Measurements from ENCODE around the gene MYO7A.

Gene MYO7A

DNA sequence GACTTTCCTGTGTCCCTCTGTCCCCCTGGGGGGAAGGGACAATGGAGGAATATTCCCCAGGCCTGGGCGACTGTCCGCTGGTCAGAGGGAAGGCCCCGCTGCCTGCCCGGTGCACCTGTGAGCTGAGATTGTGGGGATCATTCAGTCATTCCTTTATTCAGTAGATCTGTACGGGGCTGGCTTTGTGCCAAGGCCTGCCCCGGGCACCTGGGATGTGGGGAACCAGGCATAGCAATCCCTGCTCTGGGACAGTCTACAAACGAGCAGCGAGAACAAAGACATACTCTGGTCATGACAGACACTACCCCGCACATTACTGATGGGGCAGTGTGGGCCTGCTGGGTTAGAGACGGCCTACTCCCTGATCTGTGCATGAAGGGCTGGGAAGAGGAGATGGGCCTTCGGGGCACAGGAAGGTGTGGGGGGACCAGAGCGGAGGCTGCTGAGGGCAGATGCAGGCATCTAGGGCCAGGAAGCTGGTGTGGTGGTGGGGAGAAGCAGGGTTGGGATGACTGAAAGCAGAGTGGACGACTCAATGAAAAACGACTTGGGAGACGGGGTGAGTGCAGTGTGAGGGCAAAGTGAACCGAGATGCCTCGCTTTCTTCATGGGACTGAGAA, 1.8 kb upstream of the MYO7A start:
- in situ Hi-C loops (cut with MboI; ENCODE audit: low pct_unique_long_range_greater_than_20kb, low sequenced_read_pairs, unreplicated experiment), result no loop called here
- DNase-seq (ENCODE audit: low spot score), result no peak
- TF ChIP-seq, protein P1, sequence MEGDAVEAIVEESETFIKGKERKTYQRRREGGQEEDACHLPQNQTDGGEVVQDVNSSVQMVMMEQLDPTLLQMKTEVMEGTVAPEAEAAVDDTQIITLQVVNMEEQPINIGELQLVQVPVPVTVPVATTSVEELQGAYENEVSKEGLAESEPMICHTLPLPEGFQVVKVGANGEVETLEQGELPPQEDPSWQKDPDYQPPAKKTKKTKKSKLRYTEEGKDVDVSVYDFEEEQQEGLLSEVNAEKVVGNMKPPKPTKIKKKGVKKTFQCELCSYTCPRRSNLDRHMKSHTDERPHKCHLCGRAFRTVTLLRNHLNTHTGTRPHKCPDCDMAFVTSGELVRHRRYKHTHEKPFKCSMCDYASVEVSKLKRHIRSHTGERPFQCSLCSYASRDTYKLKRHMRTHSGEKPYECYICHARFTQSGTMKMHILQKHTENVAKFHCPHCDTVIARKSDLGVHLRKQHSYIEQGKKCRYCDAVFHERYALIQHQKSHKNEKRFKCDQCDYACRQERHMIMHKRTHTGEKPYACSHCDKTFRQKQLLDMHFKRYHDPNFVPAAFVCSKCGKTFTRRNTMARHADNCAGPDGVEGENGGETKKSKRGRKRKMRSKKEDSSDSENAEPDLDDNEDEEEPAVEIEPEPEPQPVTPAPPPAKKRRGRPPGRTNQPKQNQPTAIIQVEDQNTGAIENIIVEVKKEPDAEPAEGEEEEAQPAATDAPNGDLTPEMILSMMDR (IDR thresholded peaks at IDR 0.05; ENCODE audit: extremely low read depth, insufficient read depth, missing control alignments), result no peak

DNA sequence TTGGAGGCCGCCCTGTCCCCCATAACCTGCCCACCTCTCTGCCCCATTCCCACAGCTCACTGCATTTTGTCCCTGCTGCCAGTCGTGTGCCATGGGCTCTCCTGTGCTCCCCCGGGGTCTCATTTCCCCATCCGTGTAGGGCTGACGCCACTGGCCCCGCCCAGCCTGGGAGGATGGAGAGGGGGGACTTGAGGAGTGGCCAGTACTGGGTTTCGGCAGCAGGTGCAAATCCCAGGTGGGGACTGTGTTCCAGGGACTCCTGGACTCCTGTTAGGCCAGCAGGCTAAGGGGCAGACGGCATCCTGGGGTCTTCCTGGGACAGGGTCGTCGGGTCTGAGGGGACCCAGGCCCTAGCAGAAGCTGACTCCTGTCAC, 1.2 kb upstream of the MYO7A start:
- in situ Hi-C loops (cut with MboI; ENCODE audit: low pct_unique_long_range_greater_than_20kb, low sequenced_read_pairs, unreplicated experiment), result no loop called here
- DNase-seq (ENCODE audit: low spot score), result no peak
- TF ChIP-seq, protein P1 (IDR thresholded peaks at IDR 0.05; ENCODE audit: extremely low read depth, insufficient read depth, missing control alignments), result peak; percentile 4

DNA sequence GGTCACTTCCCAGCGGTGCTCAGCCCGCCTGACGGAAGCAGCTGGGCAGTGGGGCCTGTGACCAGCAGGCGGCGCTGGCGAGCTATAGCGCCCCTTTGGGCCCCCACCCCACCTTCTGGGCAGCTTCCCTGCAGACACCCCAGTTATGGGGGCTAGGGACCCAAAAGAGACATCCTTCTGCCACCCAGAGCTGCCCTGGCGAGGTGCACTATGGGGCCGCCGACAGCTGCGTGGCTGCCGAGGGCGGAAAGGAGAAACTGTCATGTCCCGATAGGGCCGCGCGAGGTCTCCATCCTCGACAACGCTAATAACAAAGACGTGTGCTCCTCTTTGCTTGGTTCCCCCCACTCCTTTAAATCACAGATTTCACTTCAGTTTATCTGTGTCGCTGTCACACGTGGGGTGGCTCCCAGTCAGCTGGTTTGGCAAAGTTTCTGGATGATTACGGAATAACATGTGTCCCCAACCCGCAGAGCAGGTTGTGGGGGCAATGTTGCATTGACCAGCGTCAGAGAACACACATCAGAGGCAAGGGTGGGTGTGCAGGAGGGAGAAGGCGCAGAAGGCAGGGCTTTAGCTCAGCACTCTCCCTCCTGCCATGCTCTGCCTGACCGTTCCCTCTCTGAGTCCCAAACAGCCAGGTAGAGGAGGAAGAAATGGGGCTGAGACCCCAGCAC, 673 bp upstream of the MYO7A start:
- TF ChIP-seq, protein P1 (IDR thresholded peaks at IDR 0.05; ENCODE audit: extremely low read depth, insufficient read depth, missing control alignments), result peak; percentile 97
- peak; percentile 82 for DNase-seq (ENCODE audit: low spot score)
- in situ Hi-C loops (cut with MboI; ENCODE audit: low pct_unique_long_range_greater_than_20kb, low sequenced_read_pairs, unreplicated experiment), result no loop called here

DNA sequence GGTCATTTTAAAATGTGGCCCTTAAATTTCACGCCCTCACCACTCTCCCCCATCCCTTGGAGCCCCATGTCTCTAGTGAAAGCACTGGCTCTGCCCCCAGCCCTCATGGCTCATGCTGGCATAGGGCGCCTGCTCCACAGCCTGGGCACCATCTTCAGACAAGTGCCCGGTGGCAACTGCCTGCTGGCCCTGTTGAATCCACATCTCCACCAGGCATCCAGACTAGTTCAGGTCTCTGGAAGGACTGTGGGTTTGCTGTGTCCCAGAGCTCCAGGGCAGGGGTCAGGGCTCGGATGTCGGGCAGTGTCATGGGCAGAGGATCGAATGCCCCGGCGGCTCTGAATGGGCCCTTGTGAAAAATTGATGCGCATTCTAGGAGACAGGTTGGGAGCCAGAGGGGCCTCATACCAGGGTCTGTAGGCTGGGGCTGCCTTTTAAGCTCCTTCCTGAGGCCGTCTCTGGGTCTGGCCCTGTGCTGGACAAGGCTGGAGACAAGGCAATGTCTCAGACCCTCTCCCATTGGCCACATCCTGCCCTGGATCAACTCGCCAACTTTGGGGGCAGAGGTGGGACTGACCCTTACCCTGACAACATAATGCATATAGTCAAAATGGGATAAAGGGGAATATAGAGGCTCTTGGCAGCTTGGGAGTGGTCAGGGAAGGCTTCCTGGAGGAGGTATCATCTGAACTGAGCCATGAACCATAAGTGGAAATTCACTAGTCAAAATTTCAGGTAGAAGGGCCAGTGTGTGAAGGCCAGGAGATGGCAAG, 1.2 kb downstream of the MYO7A start:
- TF ChIP-seq, protein P1 (IDR thresholded peaks at IDR 0.05; ENCODE audit: extremely low read depth, insufficient read depth, missing control alignments), result no peak
- DNase-seq (ENCODE audit: low spot score), result no peak
- in situ Hi-C loops (cut with MboI; ENCODE audit: low pct_unique_long_range_greater_than_20kb, low sequenced_read_pairs, unreplicated experiment), result no loop called here

DNA sequence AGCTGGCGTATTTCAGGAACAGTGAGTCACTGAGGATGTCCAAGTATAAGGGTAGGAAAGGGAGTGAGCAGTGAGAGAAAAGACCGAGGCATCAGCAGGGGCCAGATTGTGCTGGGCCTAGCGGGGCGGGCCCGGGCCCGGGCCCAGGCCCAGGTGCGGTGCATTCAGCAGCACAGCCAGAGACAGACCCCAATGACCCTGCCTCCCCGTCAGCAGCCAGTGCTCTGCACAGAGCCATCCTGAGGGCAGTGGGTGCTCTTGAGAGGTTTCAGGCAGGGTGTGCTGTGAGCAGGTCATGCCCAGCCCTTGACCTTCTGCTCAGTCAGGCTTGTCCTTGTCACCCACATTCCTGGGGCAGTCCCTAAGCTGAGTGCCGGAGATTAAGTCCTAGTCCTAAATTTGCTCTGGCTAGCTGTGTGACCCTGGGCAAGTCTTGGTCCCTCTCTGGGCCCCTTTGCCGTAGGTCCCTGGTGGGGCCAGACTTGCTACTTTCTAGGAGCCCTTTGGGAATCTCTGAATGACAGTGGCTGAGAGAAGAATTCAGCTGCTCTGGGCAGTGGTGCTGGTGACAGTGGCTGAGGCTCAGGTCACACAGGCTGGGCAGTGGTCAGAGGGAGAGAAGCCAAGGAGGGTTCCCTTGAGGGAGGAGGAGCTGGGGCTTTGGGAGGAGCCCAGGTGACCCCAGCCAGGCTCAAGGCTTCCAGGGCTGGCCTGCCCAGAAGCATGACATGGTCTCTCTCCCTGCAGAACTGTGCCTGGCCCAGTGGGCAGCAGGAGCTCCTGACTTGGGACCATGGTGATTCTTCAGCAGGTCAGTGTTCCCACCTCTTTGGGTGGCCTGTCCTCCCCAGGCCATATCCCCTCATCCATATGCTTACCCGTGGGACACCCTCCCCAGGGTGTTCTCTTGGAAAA, 2.1 kb downstream of the MYO7A start:
- TF ChIP-seq, protein P1 (IDR thresholded peaks at IDR 0.05; ENCODE audit: extremely low read depth, insufficient read depth, missing control alignments), result no peak
- in situ Hi-C loops (cut with MboI; ENCODE audit: low pct_unique_long_range_greater_than_20kb, low sequenced_read_pairs, unreplicated experiment), result no loop called here
- DNase-seq (ENCODE audit: low spot score), result no peak
